HG03108 (cell line): ENCODE results near the gene METTL25B.

ENCODE experiments used
- ATAC-seq: cut with Tn5 transposase; IDR thresholded peaks from one replicate; pipeline ENCODE4 v1.9.1; 2021; ENCODE audit warnings: moderate library complexity; ENCODE audit not compliant: unreplicated experiment

The METTL25B gene

GRCh38 chr1:156725683-156726280 lies 2.5 kb upstream of the METTL25B start:
- peak; percentile 35 for ATAC-seq

- no peak for ATAC-seq
These were observed 1.6 kb upstream of the METTL25B start for GRCh38 chr1:156726549-156727226.

GRCh38 chr1:156727492-156727891 lies 777 bp upstream of the METTL25B start:
- ATAC-seq: no peak

- ATAC-seq: peak; percentile 86
These were observed 562 bp downstream of the METTL25B start, which contains the start of gene ISG20L2 for GRCh38 chr1:156728599-156729462. ISG20L2 (minus strand) TSS chr1:156728766; CDS start chr1:156727652, 1,114 bp downstream.

- no peak for ATAC-seq
These were observed 5.8 kb downstream of the METTL25B start for GRCh38 chr1:156733989-156734584.

DNA sequence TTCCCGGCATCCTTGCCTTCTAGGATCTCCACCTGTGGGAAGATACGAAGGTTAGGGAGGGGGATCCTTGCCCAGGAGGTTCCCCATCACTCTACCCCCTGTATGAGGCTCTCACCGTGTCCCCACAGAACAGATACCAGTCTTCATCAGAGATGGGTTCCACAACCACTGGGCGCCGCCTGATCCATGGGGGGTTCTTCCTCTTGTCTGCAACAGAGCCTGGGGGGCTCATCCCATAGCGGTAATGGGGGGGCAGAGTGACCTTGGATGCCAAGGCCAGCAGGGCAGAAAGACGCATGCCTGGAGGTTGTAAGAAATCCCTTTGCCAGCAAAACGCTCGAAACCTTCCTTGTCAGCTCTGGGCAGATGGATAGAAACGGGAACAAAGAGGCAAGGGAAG lies 10.1 kb downstream of the METTL25B start:
- no peak for ATAC-seq

DNA sequence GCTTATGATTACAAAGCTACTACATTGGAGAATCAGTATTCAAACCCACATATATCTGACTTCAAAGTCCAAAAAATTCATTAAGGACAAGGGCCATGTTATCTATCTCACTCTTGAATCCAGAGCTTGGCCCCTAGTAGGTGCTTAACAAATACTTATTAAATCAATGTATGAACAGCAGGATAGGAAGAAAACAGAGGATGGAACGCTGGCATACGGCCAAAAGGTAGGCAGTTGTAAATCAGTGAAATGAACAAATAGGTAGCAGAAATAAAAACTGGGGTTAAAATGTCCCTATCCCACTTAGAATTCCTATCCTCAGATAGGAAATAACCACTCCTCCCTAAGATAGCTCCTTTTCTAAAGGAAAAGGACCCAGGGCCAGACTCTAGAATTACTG lies 10.6 kb downstream of the METTL25B start:
- ATAC-seq: no peak

GRCh38 chr1:156740237-156740740 lies 12.0 kb downstream of the METTL25B start:
- no peak for ATAC-seq

DNA sequence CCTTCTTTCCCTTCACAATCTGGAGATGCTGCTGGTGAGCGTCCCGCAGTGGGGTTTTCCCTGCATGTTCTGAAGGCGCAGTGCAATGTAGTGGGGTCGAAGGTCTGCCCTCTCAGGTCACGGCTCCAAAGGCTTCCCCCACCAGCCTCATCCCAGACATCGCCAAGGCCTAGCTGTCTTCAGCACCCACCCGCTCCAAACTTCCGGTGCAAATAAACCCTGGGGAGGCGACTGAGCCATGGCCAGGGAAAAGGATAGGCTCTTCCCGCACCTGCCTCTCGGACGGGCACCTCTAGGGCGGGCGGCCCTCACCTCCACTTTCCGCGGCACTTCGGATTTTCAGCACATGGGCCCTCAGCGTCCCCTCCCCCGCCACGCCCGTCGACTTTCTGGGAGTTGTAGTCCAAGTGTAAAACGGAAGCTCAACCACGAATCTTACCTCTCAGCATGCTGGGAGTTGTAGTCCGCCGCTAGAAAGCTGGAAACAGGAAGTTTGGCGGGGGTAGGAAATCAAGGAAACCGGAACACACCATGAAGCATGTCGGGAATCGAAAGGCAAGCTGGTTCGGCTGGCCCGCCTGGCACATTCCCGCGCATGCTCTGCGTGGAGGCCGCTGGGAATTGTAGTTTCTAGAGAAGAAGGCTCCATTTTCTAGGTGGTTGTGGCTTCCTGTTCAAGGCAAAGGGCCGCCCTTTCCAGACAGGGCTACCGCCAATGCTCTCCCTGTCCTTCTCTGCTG lies 12.6 kb downstream of the METTL25B start, which contains the start of gene MRPL24:
MRPL24 (minus strand) TSS at position 348 of the 740 bp plus-strand sequence. CDS start 2,384 bp downstream, outside the sequence.
- peak; percentile 82 for ATAC-seq

DNA sequence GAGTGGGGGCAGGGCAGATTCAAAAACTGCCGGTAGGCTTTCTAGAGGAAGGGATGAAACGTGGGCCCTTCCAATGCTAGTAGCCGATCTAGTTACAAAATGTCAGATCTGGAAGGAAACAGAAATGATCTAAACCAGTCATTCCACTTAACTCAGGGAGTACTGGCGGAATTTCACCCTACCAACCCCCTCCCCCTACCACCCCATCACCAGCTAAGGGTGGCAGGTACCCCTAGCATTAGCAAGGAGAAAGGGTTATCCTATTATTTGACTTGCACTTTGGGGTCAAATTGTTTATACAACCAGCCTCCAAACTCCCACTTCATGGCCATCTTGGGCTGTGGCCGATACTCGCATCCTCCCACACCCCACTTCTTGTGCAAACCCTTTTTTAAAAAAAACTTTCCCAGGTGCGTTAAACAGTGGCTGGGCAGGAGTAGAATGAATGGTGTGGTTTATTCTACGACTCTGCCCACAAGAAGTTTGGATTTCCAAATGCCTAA lies 13.3 kb downstream of the METTL25B start:
- ATAC-seq: peak; percentile 1

- ATAC-seq: no peak
These were observed 13.7 kb downstream of the METTL25B start for GRCh38 chr1:156742017-156742416.

DNA sequence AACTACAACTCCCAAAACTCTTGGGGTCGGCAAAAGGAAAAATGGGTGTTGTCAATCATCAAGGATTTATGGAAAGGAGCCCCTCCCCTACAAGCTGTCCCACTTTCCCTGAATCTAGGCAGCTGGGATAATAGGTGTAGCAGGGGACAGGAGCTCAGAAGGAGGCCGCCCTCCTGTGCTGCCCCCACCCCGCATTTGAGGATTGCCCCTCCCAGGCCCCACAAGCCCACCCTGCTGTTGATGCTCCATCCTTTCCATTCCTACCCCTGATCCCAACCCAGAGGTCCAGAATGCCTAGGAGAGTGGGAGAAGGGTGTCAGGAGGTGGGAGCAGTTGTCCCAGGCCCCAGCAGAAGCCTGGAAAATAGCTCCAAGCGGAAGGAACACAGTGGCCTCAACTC lies 14.5 kb downstream of the METTL25B start:
- no peak for ATAC-seq

GRCh38 chr1:156743367-156744302 lies 15.4 kb downstream of the METTL25B start:
- no peak for ATAC-seq

DNA sequence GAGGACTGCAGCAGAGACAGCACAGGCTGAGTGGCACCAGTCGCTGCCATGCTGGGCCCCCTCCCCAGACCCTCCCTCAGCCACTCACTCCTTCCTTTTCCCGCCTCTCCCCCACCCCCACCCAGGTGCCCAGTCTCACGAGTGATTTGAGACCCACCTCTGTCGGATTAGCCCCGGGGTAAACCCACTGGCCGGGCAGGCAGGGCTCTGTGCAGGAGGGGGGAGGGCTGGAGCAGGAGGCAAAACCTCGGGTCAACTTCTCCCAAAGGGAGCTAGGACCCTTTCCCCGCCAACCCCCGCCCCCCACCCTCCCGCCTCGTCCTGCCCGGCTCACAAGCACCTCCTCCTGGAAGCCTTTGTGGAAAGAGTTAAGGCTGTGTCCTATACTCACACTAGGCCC lies 16.1 kb downstream of the METTL25B start:
- no peak for ATAC-seq

DNA sequence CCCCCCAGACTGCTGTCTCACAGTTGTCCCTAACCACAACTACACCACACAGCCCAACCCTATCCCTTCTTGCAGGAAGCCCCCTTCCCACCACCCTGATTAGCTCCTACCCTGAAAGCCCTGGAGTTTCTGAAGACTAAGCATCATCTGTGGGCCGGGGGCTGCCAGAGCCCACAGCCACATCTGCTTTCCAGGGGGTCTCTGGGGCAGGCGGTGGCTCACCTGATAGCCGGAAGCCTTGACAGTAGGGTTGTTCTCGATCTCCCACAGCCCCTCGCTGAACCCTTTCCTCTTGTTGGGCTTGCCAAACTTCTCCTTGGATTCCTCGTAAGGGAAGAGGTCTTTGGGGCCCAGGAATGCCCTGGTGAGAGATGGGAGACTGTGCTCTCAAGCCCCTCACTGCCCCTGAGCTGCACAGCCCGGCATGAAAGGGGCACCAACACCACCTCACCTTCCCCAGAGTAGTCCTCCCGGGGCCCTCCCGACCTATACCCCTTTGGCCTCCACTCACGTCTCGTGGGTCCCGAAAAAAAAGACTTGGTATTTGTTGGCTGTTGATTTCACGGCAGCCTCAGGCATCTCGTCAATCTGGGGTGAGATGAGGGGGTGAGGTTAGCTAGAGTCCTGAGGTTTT lies 16.6 kb downstream of the METTL25B start:
- ATAC-seq: no peak

- no peak for ATAC-seq
These were observed 17.6 kb downstream of the METTL25B start for GRCh38 chr1:156745881-156746280.

- no peak for ATAC-seq
These were observed 18.1 kb downstream of the METTL25B start for GRCh38 chr1:156746406-156746727.

DNA sequence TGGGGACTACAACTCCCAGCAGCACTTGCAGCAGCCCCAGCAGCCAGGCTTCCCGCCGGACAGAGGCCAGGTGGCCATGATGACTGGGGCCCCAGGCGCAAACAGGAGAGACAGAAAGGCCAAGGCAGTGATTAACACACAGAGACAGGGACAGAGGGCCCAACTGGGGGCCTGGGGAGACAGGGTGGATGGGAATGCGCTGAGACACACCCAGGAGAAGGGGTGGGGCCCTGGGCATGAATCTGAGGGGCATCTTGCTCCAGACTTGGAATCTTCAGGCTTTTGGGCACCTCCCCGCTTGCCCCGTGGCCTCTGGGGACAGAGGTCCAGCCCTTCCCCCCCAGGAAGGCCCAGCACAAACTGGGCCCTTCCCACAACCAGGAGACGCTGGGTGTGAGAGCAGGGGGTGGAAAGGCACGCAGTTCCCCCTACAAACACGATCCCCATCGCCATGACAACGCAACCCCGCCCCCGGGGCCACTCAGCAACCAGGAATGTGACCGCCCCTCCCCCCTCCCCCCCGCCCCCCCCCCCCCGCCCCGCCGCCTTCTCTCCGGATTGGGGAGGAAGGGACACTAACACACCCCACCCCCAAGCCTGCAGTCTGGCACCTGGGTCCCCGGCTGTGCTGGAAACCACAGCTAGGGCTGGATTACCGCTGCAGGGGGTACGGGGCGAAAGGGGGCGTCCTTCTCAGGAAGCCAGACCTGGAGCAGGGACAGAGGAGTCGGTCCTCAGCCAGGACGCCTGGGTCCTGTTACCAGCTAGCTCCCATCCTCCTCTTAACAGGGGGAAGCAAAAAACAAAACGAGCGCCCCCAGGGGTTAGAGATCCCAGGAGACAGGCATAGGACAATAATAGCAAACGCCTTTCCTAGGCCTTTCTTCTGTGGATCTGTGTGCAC lies 18.7 kb downstream of the METTL25B start:
- no peak for ATAC-seq
